K562 (cell line): ENCODE data around the gene PHYHD1. TPM values are rescaled to one million over a fixed set of nuclear protein-coding genes. Genes with fewer than 3 reads are reported as not detected.
A peak's percentile ranks its signal among the peaks of the same experiment; 100 is the strongest.

Experiments
- ATAC-seq: fragments of 200-7000 bp; cut with Tn5 transposase; 3 replicates; pipeline ENCODE4 v1.9.1; 2020; ENCODE audit warnings: moderate library complexity
- BruUV-seq: library from RNA; stranded (reverse); fragments of 400-500 nt; replicated peaks from 2 replicates; lab custom pipeline; 2021; lab: Mats Ljungman, UMichigan
- CTCF ChIA-PET: fragments of 300-600 bp; formaldehyde crosslinking; extraction: SDS; loops from one replicate; lab custom pipeline; 2021; ENCODE audit warnings: low intra/inter-chr PET ratio; lab: Yijun Ruan, JAX
- POLR2A ChIA-PET: fragments of 300-600, 350-650 bp; sonication (Branson Sonifier 250); formaldehyde crosslinking; extraction: SDS; loops from one replicate; lab custom pipeline; 2021; ENCODE audit warnings: antibody characterized with exemption, inconsistent platforms; lab: Yijun Ruan, JAX
- DNase-seq, 4 experiments: peaks; one replicate each; pipeline versions ENCODE4 v3.0.0 to v3.0.0-alpha.2; 2011 to 2018; ENCODE audit warnings: low spot score in 3 of 4, mixed read lengths in 3 of 4; ENCODE audit errors: extremely low read depth in 1 of 4
- FAIRE-seq: peaks from 2 replicates; lab custom pipeline; 2011; peaks lifted over from hg19 to GRCh38; lab: Jason Lieb, UNC
- H2AFZ ChIP-seq: 2 replicates; pipeline ENCODE4 v1.6.0; 2011; ENCODE audit warnings: low read depth, low read length, control low read depth, inconsistent platforms
- H3K27ac ChIP-seq: fragments of 200-600 bp; 3 replicates; pipeline ENCODE4 v1.8.0; 2011; ENCODE audit warnings: low read depth, mild to moderate bottlenecking, control low read depth, inconsistent platforms, low read length, moderate library complexity, mixed read lengths; ENCODE audit errors: extremely low read depth
- H3K27me3 ChIP-seq, 2 experiments: fragments of 300-600 bp in 1 of 2; 2 replicates in 1 of 2; 3 replicates in 1 of 2; pipeline versions ENCODE4 v1.6.0 to v1.8.0; 2011; ENCODE audit warnings: inconsistent platforms in 2 of 2, low read length in 2 of 2, mild to moderate bottlenecking in 1 of 2, mixed read lengths in 1 of 2, moderate library complexity in 1 of 2; ENCODE audit not compliant: control insufficient read depth in 2 of 2, insufficient read depth in 2 of 2
- H3K36me3 ChIP-seq: fragments of 300-600 bp; 3 replicates; pipeline ENCODE4 v1.8.0; 2011; ENCODE audit warnings: mild to moderate bottlenecking, low read length, inconsistent platforms; ENCODE audit not compliant: control insufficient read depth, insufficient read depth
- H3K4me1 ChIP-seq, 2 experiments: fragments of 200-600 bp in 1 of 2; replicated peaks in 1 of 2; 2 replicates in 1 of 2; 3 replicates in 1 of 2; pipeline versions ENCODE4 v1.5.1 to v1.8.0; 2011; ENCODE audit warnings: inconsistent platforms in 2 of 2, low read length in 2 of 2, mild to moderate bottlenecking in 1 of 2, mixed read lengths in 1 of 2, moderate library complexity in 1 of 2; ENCODE audit not compliant: control insufficient read depth in 2 of 2, insufficient read depth in 2 of 2
- H3K4me2 ChIP-seq: 2 replicates; pipeline ENCODE4 v1.6.1; 2011; ENCODE audit warnings: low read length, control low read depth, inconsistent platforms, mixed read lengths; ENCODE audit not compliant: insufficient read depth
- H3K4me3 ChIP-seq: fragments of 200-600 bp; sonication (generic), shearing (Covaris generic); 2 replicates; pipeline ENCODE4 v1.5.1; 2016; ENCODE audit warnings: control low read depth, inconsistent platforms
- H3K79me2 ChIP-seq: fragments of 200-600 bp; 3 replicates; pipeline ENCODE4 v1.8.0; 2011; ENCODE audit warnings: low read length, inconsistent platforms; ENCODE audit not compliant: control insufficient read depth, insufficient read depth
- H3K9ac ChIP-seq, 2 experiments: 2 replicates each; pipeline versions ENCODE4 v1.6.0 to v1.6.1; 2011; ENCODE audit warnings: low read depth in 2 of 2, low read length in 2 of 2, control low read depth in 1 of 2, inconsistent platforms in 1 of 2, mild to moderate bottlenecking in 1 of 2, mixed read lengths in 1 of 2; ENCODE audit not compliant: insufficient read depth in 1 of 2
- H3K9me1 ChIP-seq: one replicate; pipeline ENCODE4 v1.6.0; 2011; ENCODE audit warnings: inconsistent platforms, mild to moderate bottlenecking, low read length, moderate library complexity; ENCODE audit not compliant: control insufficient read depth, insufficient read depth
- H3K9me3 ChIP-seq: replicated peaks from 2 replicates; pipeline ENCODE4 v1.5.1; 2011; ENCODE audit warnings: low read depth, low read length, inconsistent platforms; ENCODE audit not compliant: control insufficient read depth, insufficient read depth
- H4K20me1 ChIP-seq: replicated peaks from 2 replicates; pipeline ENCODE4 v1.6.1; 2011; ENCODE audit warnings: low read length, inconsistent platforms, mixed read lengths; ENCODE audit not compliant: control insufficient read depth, insufficient read depth
- ARID1B ChIP-seq: fragments of 450-650 bp; IDR thresholded peaks from 2 replicates; pipeline ENCODE4 v1.6.1; 2016; ENCODE audit warnings: antibody characterized with exemption, mild to moderate bottlenecking, inconsistent platforms
- CBX8 ChIP-seq: fragments of 200-600 bp; sonication (generic); IDR thresholded peaks from 2 replicates; pipeline ENCODE4 v1.6.1; 2012; ENCODE audit warnings: borderline replicate concordance, mixed run types, low read depth, mild to moderate bottlenecking, moderate library complexity, mixed read lengths, low read length, control low read depth, inconsistent platforms; ENCODE audit not compliant: poor library complexity, severe bottlenecking; ENCODE audit errors: extremely low read depth
- ESRRB ChIP-seq: fragments of 250-450 bp; sonication (Bioruptor Pico); IDR thresholded peaks from 2 replicates; pipeline ENCODE4 v1.5.0; 2020; ENCODE audit warnings: mild to moderate bottlenecking, moderate library complexity, borderline replicate concordance
- JUN ChIP-seq, 2 experiments: sonication (generic) in 1 of 2; formaldehyde crosslinking in 1 of 2; IDR thresholded peaks; 2 replicates each; pipeline versions ENCODE4 v1.6.1 to v1.8.0; 2012 to 2022; ENCODE audit warnings: borderline replicate concordance in 2 of 2, mild to moderate bottlenecking in 2 of 2, improper control_type of control experiment in 1 of 2, low read depth in 1 of 2, low read length in 1 of 2, missing genetic modification reagents in 1 of 2
- KDM1A ChIP-seq, 2 experiments: fragments of 450-650 bp; IDR thresholded peaks; 2 replicates each; pipeline ENCODE4 v1.6.1; 2016; ENCODE audit warnings: mild to moderate bottlenecking in 2 of 2
- MCM3 ChIP-seq: fragments of 450-650 bp; IDR thresholded peaks from 2 replicates; pipeline ENCODE4 v1.6.1; 2016
- NONO ChIP-seq, 2 experiments: fragments of 200-400 bp in 1 of 2; fragments of 450-650 bp in 1 of 2; formaldehyde crosslinking in 1 of 2; IDR thresholded peaks; 2 replicates each; pipeline ENCODE4 v1.6.1; 2017; ENCODE audit warnings: low read depth in 2 of 2, mild to moderate bottlenecking in 2 of 2, moderate library complexity in 2 of 2, low read length in 1 of 2
- SAFB ChIP-seq: fragments of 200-400 bp; formaldehyde crosslinking; IDR thresholded peaks from 2 replicates; pipeline ENCODE4 v1.6.1; 2017; ENCODE audit warnings: low read depth, low read length, borderline replicate concordance
- SMAD2 ChIP-seq: fragments of 150-350 bp; IDR thresholded peaks from 2 replicates; pipeline ENCODE4 v1.6.1; 2014; ENCODE audit warnings: low read depth, mild to moderate bottlenecking, low read length
- SRF ChIP-seq, 2 experiments: fragments of 250-450, 450-650 bp in 1 of 2; sonication (Bioruptor Pico) in 1 of 2; sonication (generic) in 1 of 2; formaldehyde crosslinking; IDR thresholded peaks; 2 replicates each; pipeline versions ENCODE4 v1.5.0 to v1.5.1; 2020 to 2022; ENCODE audit warnings: mild to moderate bottlenecking in 1 of 2, missing genetic modification reagents in 1 of 2
- SRSF3 ChIP-seq: fragments of 200-400 bp; formaldehyde crosslinking; IDR thresholded peaks from 2 replicates; pipeline ENCODE4 v1.6.1; 2016; ENCODE audit warnings: mild to moderate bottlenecking, low read length, moderate library complexity; ENCODE audit not compliant: insufficient read depth
- TOE1 ChIP-seq, 2 experiments: fragments of 450-650 bp in 1 of 2; sonication (generic) in 1 of 2; formaldehyde crosslinking in 1 of 2; IDR thresholded peaks; 2 replicates each; pipeline versions ENCODE4 v1.7.1 to v1.8.0; 2016 to 2022; ENCODE audit warnings: borderline replicate concordance in 2 of 2, mild to moderate bottlenecking in 2 of 2, antibody characterized with exemption in 1 of 2, inconsistent platforms in 1 of 2, low read depth in 1 of 2, missing genetic modification reagents in 1 of 2, moderate library complexity in 1 of 2
- TRIM24 ChIP-seq, 2 experiments: fragments of 450-650 bp; IDR thresholded peaks; 2 replicates each; pipeline ENCODE4 v1.6.1; 2016
- ZNF274 ChIP-seq: IDR thresholded peaks from 2 replicates; pipeline ENCODE4 v1.6.1; 2011; ENCODE audit warnings: low read depth, mild to moderate bottlenecking, low read length, moderate library complexity, borderline replicate concordance
- ZNF384 ChIP-seq: IDR thresholded peaks from 2 replicates; pipeline ENCODE4 v1.6.1; 2012; ENCODE audit warnings: low read depth, low read length, improper control_type of control experiment
- WGBS: fragments of 100-300 bp; shearing (Covaris generic); methylation state at CpG from one replicate; pipeline ENCODE4 v1.1.6; 2016; ENCODE audit warnings: low coverage, mixed read lengths; ENCODE audit not compliant: insufficient coverage; ENCODE audit errors: missing lambda C conversion rate; 5-methylcytosine and 5-hydroxymethylcytosine counted together
- in situ Hi-C: fragments of 300-500 bp; cut with MboI; formaldehyde crosslinking; loops from 4 replicates; pipeline ENCODE4 v1.15.0; 2018; ENCODE audit warnings: inconsistent platforms, mixed read lengths
- intact Hi-C: fragments of 100-400 bp; cut with micrococcal nuclease; formaldehyde crosslinking; loops from 2 replicates; pipeline ENCODE4 v1.14.2; 2022
- polyA plus RNA-seq, 8 experiments: library from polyadenylated mRNA; depleted of rRNA in 4 of 8; stranded (reverse) in 5 of 8; unstranded in 3 of 8; fragments of >200 nt; fragmentation: Nextera tagmentation in 2 of 8; fragmentation: Illumina TruSeq in 1 of 8; extraction: Ambion mirVana in 2 of 8; extraction: Trizol in 1 of 8; gene quantifications; 2 replicates each; pipeline versions ENCODE4 v1.2.1 to v1.2.3, GENCODE V29; 2011 to 2014; ENCODE audit warnings: inconsistent platforms in 1 of 8, missing spikeins in 1 of 8
- total RNA-seq, 7 experiments: library from RNA; depleted of rRNA in 6 of 7; stranded (reverse); fragments of >200 nt in 6 of 7; fragmentation: Illumina TruSeq in 2 of 7; extraction: Trizol in 2 of 7; gene quantifications; 2 replicates each; pipeline versions ENCODE4 v1.2.1 to v1.2.3, GENCODE V29; 2011 to 2021; ENCODE audit warnings: low replicate concordance in 1 of 7
- TF ChIP-seq, protein P1 (sequence below): sonication (generic); formaldehyde crosslinking; IDR thresholded peaks from 2 replicates; pipeline ENCODE4 v1.8.0; 2022; ENCODE audit warnings: missing genetic modification reagents, mild to moderate bottlenecking, moderate library complexity, borderline replicate concordance
- TF ChIP-seq, protein P2 (sequence below): fragments of 450-650 bp; IDR thresholded peaks from 2 replicates; pipeline ENCODE4 v1.6.1; 2016; ENCODE audit warnings: mild to moderate bottlenecking

PHYHD1 gene
- total and polyA plus RNA-seq, 9 of the 15 experiments (the other 6 are each of a cell fraction or from before 2014, with no cell fraction given), result 0.36 to 1.3 (median 0.80) TPM

GRCh38 chr9:128913995-128914772 is 6.6 kb upstream of the PHYHD1 start:
- intact Hi-C loops, result no loop called here
- Histone ChIP-seq H3K36me3 (peaks cover 46% of the 10 kb centered on the region; the same call in 2 of the 3 replicates), H3K4me1 (peaks cover 17 to 45% of the 10 kb centered on the region in 2 experiments), H4K20me1 (no peaks in the 10 kb centered on the region; the same call in 1 of the 2 replicates), H3K79me2 (0 out of 3 replicates have a peak, but pooled peaks cover 11% of the 10 kb centered on the region), H3K27ac (no peak overlapping the region; the same call in 2 of the 3 replicates), H3K9me1 (no peaks in the 10 kb centered on the region), H2AFZ (no peak overlapping the region), H3K9me3 (no peaks in the 10 kb centered on the region), H3K4me2 (no peak overlapping the region), H3K4me3 (no peak overlapping the region), H3K9ac (peak overlapping the region in 1 of 2 experiments; percentile 88; a peak in 2 of 4 replicates), H3K27me3 (no peaks in the 10 kb centered on the region; a peak in 1 of 5 replicates)
- POLR2A ChIA-PET, result no interaction called here
- FAIRE-seq, result peak; percentile 66
- in situ Hi-C loops, result no loop called here
- 40% methylated on average over 23 of the region's 23 CpGs for WGBS
- no TSS peak for BruUV-seq
- peak in 2 of 4 experiments; percentile 47 to 64 for DNase-seq
- CTCF ChIA-PET, result no interaction called here
- ATAC-seq, result peak; percentile 38; the same call in 2 of the 3 replicates
- TF ChIP-seq NONO (IDR thresholded peaks at IDR 0.05; ENCODE audit: low read depth in 2 of 2, low read length in 1 of 2) (no peak), SRF (CRISPR knock-in tag; IDR thresholded peaks at IDR 0.05) (no peak), SAFB (no peak), TRIM24 (IDR thresholded peaks at IDR 0.05) (no peak), ZNF384 (peak; percentile 88), CBX8 (no peak), SMAD2 (no peak), ARID1B (peak; percentile 48; the same call in 1 of the 2 replicates), MCM3 (no peak), KDM1A (IDR thresholded peaks at IDR 0.05) (peak; percentile 47 to 62; a peak in 3 of 4 replicates), SRSF3 (no peak), ZNF274 (no peak), TOE1 (IDR thresholded peaks at IDR 0.05; ENCODE audit: borderline replicate concordance) (no peak), TOE1 (CRISPR knock-in tag; IDR thresholded peaks at IDR 0.05; ENCODE audit: borderline replicate concordance, low read depth) (no peak), ESRRB (CRISPR knock-in tag) (no peak), JUN (IDR thresholded peaks at IDR 0.05; ENCODE audit: borderline replicate concordance, low read depth, low read length) (no peak), JUN (CRISPR knock-in tag; IDR thresholded peaks at IDR 0.05; ENCODE audit: borderline replicate concordance) (no peak)
- TF ChIP-seq, protein P1, sequence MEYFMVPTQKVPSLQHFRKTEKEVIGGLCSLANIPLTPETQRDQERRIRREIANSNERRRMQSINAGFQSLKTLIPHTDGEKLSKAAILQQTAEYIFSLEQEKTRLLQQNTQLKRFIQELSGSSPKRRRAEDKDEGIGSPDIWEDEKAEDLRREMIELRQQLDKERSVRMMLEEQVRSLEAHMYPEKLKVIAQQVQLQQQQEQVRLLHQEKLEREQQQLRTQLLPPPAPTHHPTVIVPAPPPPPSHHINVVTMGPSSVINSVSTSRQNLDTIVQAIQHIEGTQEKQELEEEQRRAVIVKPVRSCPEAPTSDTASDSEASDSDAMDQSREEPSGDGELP (CRISPR knock-in tag), result no peak
- TF ChIP-seq, protein P2, sequence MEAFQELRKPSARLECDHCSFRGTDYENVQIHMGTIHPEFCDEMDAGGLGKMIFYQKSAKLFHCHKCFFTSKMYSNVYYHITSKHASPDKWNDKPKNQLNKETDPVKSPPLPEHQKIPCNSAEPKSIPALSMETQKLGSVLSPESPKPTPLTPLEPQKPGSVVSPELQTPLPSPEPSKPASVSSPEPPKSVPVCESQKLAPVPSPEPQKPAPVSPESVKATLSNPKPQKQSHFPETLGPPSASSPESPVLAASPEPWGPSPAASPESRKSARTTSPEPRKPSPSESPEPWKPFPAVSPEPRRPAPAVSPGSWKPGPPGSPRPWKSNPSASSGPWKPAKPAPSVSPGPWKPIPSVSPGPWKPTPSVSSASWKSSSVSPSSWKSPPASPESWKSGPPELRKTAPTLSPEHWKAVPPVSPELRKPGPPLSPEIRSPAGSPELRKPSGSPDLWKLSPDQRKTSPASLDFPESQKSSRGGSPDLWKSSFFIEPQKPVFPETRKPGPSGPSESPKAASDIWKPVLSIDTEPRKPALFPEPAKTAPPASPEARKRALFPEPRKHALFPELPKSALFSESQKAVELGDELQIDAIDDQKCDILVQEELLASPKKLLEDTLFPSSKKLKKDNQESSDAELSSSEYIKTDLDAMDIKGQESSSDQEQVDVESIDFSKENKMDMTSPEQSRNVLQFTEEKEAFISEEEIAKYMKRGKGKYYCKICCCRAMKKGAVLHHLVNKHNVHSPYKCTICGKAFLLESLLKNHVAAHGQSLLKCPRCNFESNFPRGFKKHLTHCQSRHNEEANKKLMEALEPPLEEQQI, result no peak
